GM12878 (cell line): Measurements from ENCODE around the gene CLEC16A. TPM values are rescaled to one million over a fixed set of nuclear protein-coding genes. Genes with fewer than 3 reads are reported as not detected.

Experiments used
- ATAC-seq: fragments of 200-7000 bp; cut with Tn5 transposase; 3 replicates; pipeline ENCODE4 v1.9.1; 2020; ENCODE audit warnings: mild to moderate bottlenecking, moderate library complexity
- BruUV-seq: library from RNA; stranded (reverse); fragments of 400-500 nt; replicated peaks from 2 replicates; lab custom pipeline; 2021; lab: Mats Ljungman, UMichigan
- CTCF ChIA-PET: fragments of 300-600 bp; sonication (Branson Sonifier 250); formaldehyde crosslinking; extraction: SDS; loops from one replicate; lab custom pipeline; 2021; ENCODE audit warnings: inconsistent platforms; lab: Yijun Ruan, JAX
- POLR2A ChIA-PET: fragments of 350-600 bp; formaldehyde crosslinking; extraction: SDS; loops from one replicate; lab custom pipeline; 2021; ENCODE audit warnings: inconsistent platforms; lab: Charles Lee
- RAD21 ChIA-PET: fragments of 300-600 bp; sonication (Branson Sonifier 250); formaldehyde crosslinking; loops from one replicate; lab custom pipeline; 2023; ENCODE audit warnings: antibody characterized with exemption; ENCODE audit not compliant: unreplicated experiment; lab: Charles Lee
- SMC1A ChIA-PET: fragments of 300-600 bp; sonication (Branson Sonifier 250); formaldehyde crosslinking; loops from one replicate; lab custom pipeline; 2023; ENCODE audit not compliant: unreplicated experiment, uncharacterized antibody; lab: Charles Lee
- DNase-seq: peaks from one replicate; pipeline ENCODE4 v3.0.0-alpha.2; 2011; ENCODE audit warnings: low read depth, low spot score
- FAIRE-seq: peaks from 3 replicates; lab custom pipeline; 2011; peaks lifted over from hg19 to GRCh38; lab: Jason Lieb, UNC
- H2AFZ ChIP-seq: 2 replicates; pipeline ENCODE4 v1.6.0; 2011; ENCODE audit warnings: low read depth, low read length, control low read depth; ENCODE audit not compliant: control insufficient read depth
- H3K27ac ChIP-seq: 2 replicates; pipeline ENCODE4 v1.5.1; 2011; ENCODE audit warnings: control low read depth; ENCODE audit not compliant: control insufficient read depth, insufficient read depth
- H3K27me3 ChIP-seq, 2 experiments: replicated peaks in 1 of 2; 2 replicates each; pipeline versions ENCODE4 v1.6.0 to v1.6.1; 2011; ENCODE audit warnings: low read length in 1 of 2; ENCODE audit not compliant: control insufficient read depth in 2 of 2, insufficient read depth in 2 of 2
- H3K36me3 ChIP-seq, 2 experiments: 2 replicates each; pipeline ENCODE4 v1.5.1; 2011; ENCODE audit warnings: low read length in 1 of 2; ENCODE audit not compliant: control insufficient read depth in 2 of 2, insufficient read depth in 2 of 2
- H3K4me1 ChIP-seq: 2 replicates; pipeline ENCODE4 v1.6.1; 2011; ENCODE audit warnings: mild to moderate bottlenecking, low read length, moderate library complexity, mixed read lengths; ENCODE audit not compliant: control insufficient read depth, insufficient read depth
- H3K4me2 ChIP-seq: 2 replicates; pipeline ENCODE4 v1.6.0; 2011; ENCODE audit warnings: control low read depth; ENCODE audit not compliant: control insufficient read depth, insufficient read depth
- H3K4me3 ChIP-seq: fragments of 200-600 bp; sonication (generic); 2 replicates; pipeline ENCODE4 v1.5.1; 2016
- H3K79me2 ChIP-seq: 2 replicates; pipeline ENCODE4 v1.6.0; 2011; ENCODE audit warnings: low read length; ENCODE audit not compliant: control insufficient read depth, insufficient read depth
- H3K9ac ChIP-seq: 2 replicates; pipeline ENCODE4 v1.8.0; 2011; ENCODE audit warnings: low read length, control low read depth, mixed read lengths; ENCODE audit not compliant: control insufficient read depth, insufficient read depth
- H3K9me3 ChIP-seq: replicated peaks from 3 replicates; pipeline ENCODE4 v1.5.1; 2011; ENCODE audit warnings: mild to moderate bottlenecking, low read length; ENCODE audit not compliant: control insufficient read depth, insufficient read depth
- H4K20me1 ChIP-seq: 2 replicates; pipeline ENCODE4 v1.6.0; 2011; ENCODE audit not compliant: control insufficient read depth, insufficient read depth
- ATF3 ChIP-seq: IDR thresholded peaks from 2 replicates; pipeline ENCODE4 v1.6.1; 2011; ENCODE audit warnings: low read depth, mild to moderate bottlenecking, low read length, moderate library complexity, borderline replicate concordance; ENCODE audit errors: extremely low read depth
- CBFB ChIP-seq: IDR thresholded peaks from 2 replicates; pipeline ENCODE4 v1.6.1; 2016; ENCODE audit warnings: antibody characterized with exemption, low read depth
- E4F1 ChIP-seq: fragments of 450-650 bp; IDR thresholded peaks from 2 replicates; pipeline ENCODE4 v1.6.1; 2018; ENCODE audit warnings: borderline replicate concordance, mild to moderate bottlenecking; ENCODE audit not compliant: partially characterized antibody
- FOS ChIP-seq: IDR thresholded peaks from 3 replicates; pipeline ENCODE4 v1.6.1; 2011; ENCODE audit warnings: borderline replicate concordance; ENCODE audit not compliant: insufficient read length; ENCODE audit errors: extremely low read depth
- GATAD2B ChIP-seq: fragments of 450-650 bp; conservative IDR thresholded peaks from 2 replicates; pipeline ENCODE4 v1.6.1; 2017; ENCODE audit warnings: low read depth, mild to moderate bottlenecking, moderate library complexity
- HDAC6 ChIP-seq: fragments of 200-600 bp; sonication (generic); IDR thresholded peaks from one replicate; pipeline ENCODE4 v1.8.0; 2017; ENCODE audit warnings: antibody characterized with exemption; ENCODE audit not compliant: unreplicated experiment
- KDM1A ChIP-seq: fragments of 200-600 bp; sonication (generic); IDR thresholded peaks from 2 replicates; pipeline ENCODE4 v1.6.1; 2016; ENCODE audit warnings: borderline replicate concordance
- NFYB ChIP-seq: IDR thresholded peaks from 2 replicates; pipeline ENCODE4 v1.6.1; 2011; ENCODE audit warnings: low read depth, mild to moderate bottlenecking, low read length, improper control_type of control experiment, moderate library complexity; ENCODE audit not compliant: insufficient read depth
- PAX8 ChIP-seq: fragments of 450-650 bp; IDR thresholded peaks from 2 replicates; pipeline ENCODE4 v1.6.1; 2017; ENCODE audit warnings: mild to moderate bottlenecking, moderate library complexity
- POLR2A ChIP-seq: IDR thresholded peaks from 2 replicates; pipeline ENCODE4 v1.6.1; 2011; ENCODE audit warnings: low read depth, mild to moderate bottlenecking, low read length
- RELA ChIP-seq: fragments of 450-650 bp; IDR thresholded peaks from 2 replicates; pipeline ENCODE4 v1.8.0; 2014; ENCODE audit warnings: borderline replicate concordance; ENCODE audit not compliant: partially characterized antibody
- RFX5 ChIP-seq: IDR thresholded peaks from 2 replicates; pipeline ENCODE4 v1.6.1; 2011; ENCODE audit warnings: low read depth, low read length, improper control_type of control experiment
- SMAD1 ChIP-seq: fragments of 450-650 bp; IDR thresholded peaks from 2 replicates; pipeline ENCODE4 v1.6.1; 2018; ENCODE audit warnings: mild to moderate bottlenecking, low read depth; ENCODE audit not compliant: partially characterized antibody
- TCF7 ChIP-seq: IDR thresholded peaks from 2 replicates; pipeline ENCODE4 v1.6.1; 2014; ENCODE audit warnings: antibody characterized with exemption, borderline replicate concordance
- ZZZ3 ChIP-seq: IDR thresholded peaks from 2 replicates; pipeline ENCODE4 v1.6.1; 2011; ENCODE audit warnings: low read depth; ENCODE audit not compliant: control insufficient read depth, insufficient read length
- WGBS: methylation state at CpG from one replicate; pipeline ENCODE4 v1.1.6; 2016; ENCODE audit warnings: low lambda C conversion rate; ENCODE audit not compliant: insufficient replicate concordance, insufficient coverage; ENCODE audit errors: missing lambda C conversion rate; 5-methylcytosine and 5-hydroxymethylcytosine counted together
- in situ Hi-C: fragments of 300-500 bp; cut with MboI; formaldehyde crosslinking; loops from 9 replicates; pipeline ENCODE4 v1.14.3; 2018; ENCODE audit warnings: mixed read lengths
- intact Hi-C: fragments of 100-400 bp; cut with micrococcal nuclease; formaldehyde crosslinking; loops from one replicate; pipeline ENCODE4 v1.14.2; 2022; ENCODE audit not compliant: unreplicated experiment
- polyA plus RNA-seq, 11 experiments: library from polyadenylated mRNA; depleted of rRNA in 4 of 11; unstranded in 6 of 11; stranded (reverse) in 5 of 11; fragments of >200 nt; fragmentation: Nextera tagmentation in 4 of 11; fragmentation: Illumina TruSeq in 1 of 11; extraction: Ambion mirVana in 4 of 11; extraction: Trizol in 1 of 11; gene quantifications; 1 replicate in 1 of 11; 2 replicates in 10 of 11; pipeline versions ENCODE4 v1.2.1 to v1.2.3, GENCODE V29; 2011 to 2016; ENCODE audit warnings: inconsistent platforms in 2 of 11, missing spikeins in 2 of 11, low read depth in 1 of 11
- total RNA-seq, 4 experiments: library from RNA; depleted of rRNA in 3 of 4; stranded (reverse); fragments of >200 nt in 3 of 4; fragmentation: Illumina TruSeq in 1 of 4; extraction: Trizol in 1 of 4; gene quantifications; 2 replicates each; pipeline versions ENCODE4 v1.2.1 to v1.2.3, GENCODE V29; 2013 to 2021

Gene CLEC16A
- total and polyA plus RNA-seq, 10 of the 15 experiments (the other 5 are each of a cell fraction or from before 2014, with no cell fraction given): 1.5 to 28.8 (median 19.2) TPM

- ChIA-PET POLR2A (no interaction called here), CTCF (no interaction called here)
- WGBS: 95% methylated on average over 4 of the region's 4 CpGs
- in situ Hi-C loops: no loop called here
- DNase-seq: no peak
- FAIRE-seq: no peak
- Histone ChIP-seq H3K27me3 (no peaks in the 10 kb centered on the region), H2AFZ (no peak overlapping the region)
- BruUV-seq: TSS peak; percentile 43
- TF ChIP-seq GATAD2B (no peak), CBFB (no peak), RFX5 (no peak), ZZZ3 (no peak), FOS (no peak), ATF3 (no peak), HDAC6 (no peak)
- TF ChIP-seq, all 136 proteins: peak for 0
- ATAC-seq: no peak
- Histone ChIP-seq H3K9me3 (no peaks in the 10 kb centered on the region), H3K9ac (no peak overlapping the region), H3K79me2 (no peaks in the 10 kb centered on the region), H3K4me2 (no peak overlapping the region), H3K4me3 (no peak overlapping the region), H3K36me3 (peaks cover 15 to 24% of the 10 kb centered on the region in 2 experiments; a peak in 3 of 4 replicates), H3K27ac (no peak overlapping the region), H3K4me1 (no peaks in the 10 kb centered on the region), H4K20me1 (no peaks in the 10 kb centered on the region)
- SMC1A ChIA-PET: interaction anchor here (0.9 kb wide), 1 partner anchor 75 kb away, joined by 3 read pairs; no protein-coding TSS in a partner anchor
- RAD21 ChIA-PET: no interaction called here
- intact Hi-C loops: no loop called here
Observed at GRCh38 chr16:11038305-11038704, 93.9 kb downstream of the CLEC16A start.

GRCh38 chr16:11038777-11039176 is 94.4 kb downstream of the CLEC16A start:
- ChIA-PET CTCF (no interaction called here), POLR2A (no interaction called here), SMC1A (interaction anchor here (0.9 kb wide), 1 partner anchor 75 kb away, joined by 3 read pairs; no protein-coding TSS in a partner anchor), RAD21 (no interaction called here)
- Histone ChIP-seq H3K9ac (no peak overlapping the region), H4K20me1 (no peaks in the 10 kb centered on the region), H3K4me3 (no peak overlapping the region), H3K27me3 (no peaks in the 10 kb centered on the region), H2AFZ (no peak overlapping the region), H3K36me3 (peaks cover 15 to 24% of the 10 kb centered on the region in 2 experiments; a peak in 3 of 4 replicates), H3K79me2 (no peaks in the 10 kb centered on the region), H3K27ac (no peak overlapping the region), H3K4me2 (no peak overlapping the region), H3K9me3 (no peaks in the 10 kb centered on the region), H3K4me1 (no peaks in the 10 kb centered on the region)
- FAIRE-seq (no peak), DNase-seq (no peak), ATAC-seq (no peak)
- in situ Hi-C loops (no loop called here), intact Hi-C loops (no loop called here)
- 99% methylated on average over 5 of the region's 5 CpGs for WGBS
- no TSS peak for BruUV-seq
- TF ChIP-seq RELA (no peak), E4F1 (no peak), POLR2A (no peak), NFYB (no peak), PAX8 (no peak), ATF3 (no peak), RFX5 (no peak), SMAD1 (no peak), TCF7 (no peak), KDM1A (no peak), HDAC6 (no peak)
